ENCODE measurements around the gene RNF20. TPM values are rescaled to one million over a fixed set of nuclear protein-coding genes. Genes with fewer than 3 reads are reported as not detected.
A peak's percentile ranks its signal among the peaks of the same experiment; 100 is the strongest.
"Not testable (repeated sequence)": the region's sequence is repeated elsewhere in the genome, so short reads cannot be mapped to it uniquely, and the experiment has no call there.

The RNF20 gene
- total RNA-seq, 1 experiment from 2014 or later: 34.4 TPM

GRCh38 chr9:101585740-101586139, 52.1 kb downstream of the RNF20 start:
- no peak for TF ChIP-seq CTCF (IDR thresholded peaks at IDR 0.05; ENCODE audit: unreplicated experiment)
- H3K9me3 Mint-ChIP-seq (ENCODE audit: low read depth, unreplicated experiment): no peaks in the 10 kb centered on the region
- intact Hi-C loops (cut with micrococcal nuclease; ENCODE audit: unreplicated experiment): no loop called here
- H3K4me1 Mint-ChIP-seq (ENCODE audit: low read depth, unreplicated experiment): peaks cover 9% of the 10 kb centered on the region
- no peak overlapping the region for H3K4me3 Mint-ChIP-seq (ENCODE audit: low read depth, unreplicated experiment)
- H3K36me3 Mint-ChIP-seq (ENCODE audit: insufficient read depth, unreplicated experiment): no peaks in the 10 kb centered on the region
- no peaks in the 10 kb centered on the region for H3K27me3 Mint-ChIP-seq (ENCODE audit: unreplicated experiment)
- H3K27ac Mint-ChIP-seq (ENCODE audit: unreplicated experiment): no peak overlapping the region
- CTCF ChIA-PET: no interaction called here
- no peak for DNase-seq
- no TSS peak for BruUV-seq (replicated peaks)

GRCh38 chr9:101586651-101587050, 53.0 kb downstream of the RNF20 start:
- H3K4me1 Mint-ChIP-seq (ENCODE audit: low read depth, unreplicated experiment): peaks cover 9% of the 10 kb centered on the region
- H3K27ac Mint-ChIP-seq (ENCODE audit: unreplicated experiment): peak overlapping the region; percentile 50
- no TSS peak for BruUV-seq (replicated peaks)
- no peaks in the 10 kb centered on the region for H3K36me3 Mint-ChIP-seq (ENCODE audit: insufficient read depth, unreplicated experiment)
- H3K27me3 Mint-ChIP-seq (ENCODE audit: unreplicated experiment): no peaks in the 10 kb centered on the region
- intact Hi-C loops (cut with micrococcal nuclease; ENCODE audit: unreplicated experiment): no loop called here
- H3K4me3 Mint-ChIP-seq (ENCODE audit: low read depth, unreplicated experiment): no peak overlapping the region
- no peaks in the 10 kb centered on the region for H3K9me3 Mint-ChIP-seq (ENCODE audit: low read depth, unreplicated experiment)
- CTCF ChIA-PET: no interaction called here
- no peak for TF ChIP-seq CTCF (IDR thresholded peaks at IDR 0.05; ENCODE audit: unreplicated experiment)
- DNase-seq: no peak

GRCh38 chr9:101587332-101588043, 53.8 kb downstream of the RNF20 start:
- no TSS peak for BruUV-seq (replicated peaks)
- CTCF ChIA-PET: no interaction called here

GRCh38 chr9:101590074-101590473, 56.4 kb downstream of the RNF20 start:
- not testable (repeated sequence) for H3K4me1 Mint-ChIP-seq (ENCODE audit: low read depth, unreplicated experiment)
- DNase-seq: peak; percentile 21

More at GRCh38 chr9:101587332-101588043, 53.8 kb downstream of the RNF20 start:
- no peak for DNase-seq
- H3K36me3 Mint-ChIP-seq (ENCODE audit: insufficient read depth, unreplicated experiment): no peaks in the 10 kb centered on the region
- intact Hi-C loops (cut with micrococcal nuclease; ENCODE audit: unreplicated experiment): no loop called here
- H3K27me3 Mint-ChIP-seq (ENCODE audit: unreplicated experiment): no peaks in the 10 kb centered on the region
- H3K4me3 Mint-ChIP-seq (ENCODE audit: low read depth, unreplicated experiment): no peak overlapping the region
- no peak overlapping the region for H3K27ac Mint-ChIP-seq (ENCODE audit: unreplicated experiment)
- peaks cover 9% of the 10 kb centered on the region for H3K4me1 Mint-ChIP-seq (ENCODE audit: low read depth, unreplicated experiment)
- no peak for TF ChIP-seq CTCF (IDR thresholded peaks at IDR 0.05; ENCODE audit: unreplicated experiment)
- no peaks in the 10 kb centered on the region for H3K9me3 Mint-ChIP-seq (ENCODE audit: low read depth, unreplicated experiment)

GRCh38 chr9:101590901-101591300, 57.2 kb downstream of the RNF20 start:
- TF ChIP-seq CTCF (IDR thresholded peaks at IDR 0.05; ENCODE audit: unreplicated experiment): no peak
- peaks cover 9% of the 10 kb centered on the region for H3K4me1 Mint-ChIP-seq (ENCODE audit: low read depth, unreplicated experiment)
- H3K4me3 Mint-ChIP-seq (ENCODE audit: low read depth, unreplicated experiment): no peak overlapping the region
- BruUV-seq (replicated peaks): no TSS peak
- no peaks in the 10 kb centered on the region for H3K27me3 Mint-ChIP-seq (ENCODE audit: unreplicated experiment)
- CTCF ChIA-PET: no interaction called here
- intact Hi-C loops (cut with micrococcal nuclease; ENCODE audit: unreplicated experiment): no loop called here
- DNase-seq: no peak
- no peak overlapping the region for H3K27ac Mint-ChIP-seq (ENCODE audit: unreplicated experiment)
- no peaks in the 10 kb centered on the region for H3K36me3 Mint-ChIP-seq (ENCODE audit: insufficient read depth, unreplicated experiment)
- H3K9me3 Mint-ChIP-seq (ENCODE audit: low read depth, unreplicated experiment): no peaks in the 10 kb centered on the region

More at GRCh38 chr9:101590074-101590473, 56.4 kb downstream of the RNF20 start:
- H3K27ac Mint-ChIP-seq (ENCODE audit: unreplicated experiment); intact Hi-C loops (cut with micrococcal nuclease; ENCODE audit: unreplicated experiment); H3K4me3 Mint-ChIP-seq (ENCODE audit: low read depth, unreplicated experiment); BruUV-seq (replicated peaks); H3K36me3 Mint-ChIP-seq (ENCODE audit: insufficient read depth, unreplicated experiment); H3K27me3 Mint-ChIP-seq (ENCODE audit: unreplicated experiment); H3K9me3 Mint-ChIP-seq (ENCODE audit: low read depth, unreplicated experiment): not testable (repeated sequence)
- CTCF ChIA-PET: interaction anchor here (1.0 kb wide), 1 partner anchor 131 kb away, joined by 3 read pairs; no protein-coding TSS in a partner anchor

Data from Calu3 (cell line).